HG03103 (cell line): ENCODE results near the gene CRIP1.

ENCODE experiments used
- ATAC-seq: cut with Tn5 transposase; IDR thresholded peaks from one replicate; pipeline ENCODE4 v1.9.1; 2021; ENCODE audit warnings: low read depth; ENCODE audit not compliant: unreplicated experiment

CRIP1 gene

GRCh38 chr14:105530285-105531087 is 43.8 kb downstream of the CRIP1 start:
- ATAC-seq = no peak

GRCh38 chr14:105531088-105531893 is 44.6 kb downstream of the CRIP1 start:
- ATAC-seq = no peak

- ATAC-seq = no peak
These were observed 45.4 kb downstream of the CRIP1 start for GRCh38 chr14:105531894-105532623.

- ATAC-seq = no peak
These were observed 46.1 kb downstream of the CRIP1 start for GRCh38 chr14:105532735-105533141.

GRCh38 chr14:105533391-105533790 is 46.7 kb downstream of the CRIP1 start:
- no peak for ATAC-seq

- no peak for ATAC-seq
These were observed 47.3 kb downstream of the CRIP1 start for GRCh38 chr14:105533811-105534498.

GRCh38 chr14:105534586-105534985 is 47.9 kb downstream of the CRIP1 start:
- no peak for ATAC-seq

- no peak for ATAC-seq
These were observed 49.4 kb downstream of the CRIP1 start for GRCh38 chr14:105536051-105536450.

- no peak for ATAC-seq
These were observed 50.2 kb downstream of the CRIP1 start for GRCh38 chr14:105536691-105537579.

GRCh38 chr14:105537580-105538474 is 51.1 kb downstream of the CRIP1 start:
- no peak for ATAC-seq
